HUES6 (cell line): Measurements from ENCODE around the gene IFRD2.
"Not testable (repeated sequence)": the region's sequence is repeated elsewhere in the genome, so short reads cannot be mapped to it uniquely, and the experiment has no call there.

Source experiments
- H3K27ac ChIP-seq: 2 replicates; pipeline ENCODE4 v1.7.0; 2013; ENCODE audit warnings: low read depth, mild to moderate bottlenecking, low read length, inconsistent platforms
- H3K27me3 ChIP-seq: 2 replicates; pipeline ENCODE4 v1.6.1; 2013; ENCODE audit warnings: low read length; ENCODE audit not compliant: control insufficient read depth, insufficient read depth
- H3K36me3 ChIP-seq: 2 replicates; pipeline ENCODE4 v1.6.1; 2013; ENCODE audit warnings: low read length; ENCODE audit not compliant: control insufficient read depth, insufficient read depth
- H3K4me1 ChIP-seq: 2 replicates; pipeline ENCODE4 v1.6.1; 2013; ENCODE audit warnings: low read length; ENCODE audit not compliant: control insufficient read depth, insufficient read depth
- H3K4me3 ChIP-seq: 2 replicates; pipeline ENCODE4 v1.5.1; 2013; ENCODE audit warnings: low read depth, low read length
- H3K9ac ChIP-seq: one replicate; pipeline ENCODE4 v1.6.1; 2013; ENCODE audit warnings: mild to moderate bottlenecking, low read length
- H3K9me3 ChIP-seq: 2 replicates; pipeline ENCODE4 v1.6.1; 2013; ENCODE audit warnings: low read depth, low read length; ENCODE audit not compliant: control insufficient read depth, insufficient read depth

Gene IFRD2

GRCh38 chr3:50262200-50262599 lies 30.0 kb downstream of the IFRD2 start:
- not testable (repeated sequence) for H3K27me3 ChIP-seq, H3K9me3 ChIP-seq, H3K4me3 ChIP-seq, H3K9ac ChIP-seq, H3K27ac ChIP-seq
- Histone ChIP-seq H3K36me3 (peaks cover 12% of the 10 kb centered on the region), H3K4me1 (peaks cover 56% of the 10 kb centered on the region)

- peaks cover 19% of the 10 kb centered on the region for H3K36me3 ChIP-seq
- H3K4me3 ChIP-seq, result no peak overlapping the region
- no peak overlapping the region; the same call in 1 of the 2 replicates for H3K27ac ChIP-seq
- H3K27me3 ChIP-seq, result no peaks in the 10 kb centered on the region
- H3K9me3 ChIP-seq, result no peaks in the 10 kb centered on the region
- no peak overlapping the region for H3K9ac ChIP-seq
- H3K4me1 ChIP-seq, result peaks cover 49% of the 10 kb centered on the region
These were observed 30.7 kb downstream of the IFRD2 start for GRCh38 chr3:50261505-50261904.

GRCh38 chr3:50260942-50261441 lies 31.2 kb downstream of the IFRD2 start:
- peak overlapping the region; percentile 93; the same call in 1 of the 2 replicates for H3K27ac ChIP-seq
- peaks cover 24% of the 10 kb centered on the region for H3K36me3 ChIP-seq
- H3K27me3 ChIP-seq, result no peaks in the 10 kb centered on the region
- peaks cover 44% of the 10 kb centered on the region for H3K4me1 ChIP-seq
- H3K9me3 ChIP-seq, result no peaks in the 10 kb centered on the region
- peak overlapping the region; percentile 81 for H3K9ac ChIP-seq
- H3K4me3 ChIP-seq, result peak overlapping the region; percentile 51

- Histone ChIP-seq H3K4me1 (peaks cover 36% of the 10 kb centered on the region), H3K4me3 (peak overlapping the region; percentile 51), H3K27ac (peak overlapping the region; percentile 93), H3K27me3 (no peaks in the 10 kb centered on the region), H3K9ac (peak overlapping the region; percentile 81), H3K36me3 (peaks cover 27% of the 10 kb centered on the region), H3K9me3 (no peaks in the 10 kb centered on the region)
These were observed 31.9 kb downstream of the IFRD2 start for GRCh38 chr3:50260027-50260941.

- H3K27me3 ChIP-seq, result no peaks in the 10 kb centered on the region
- no peaks in the 10 kb centered on the region for H3K9me3 ChIP-seq
- H3K4me1 ChIP-seq, result peaks cover 34% of the 10 kb centered on the region
- peak overlapping the region; percentile 49 for H3K9ac ChIP-seq
- peak overlapping the region; percentile 41; the same call in 1 of the 2 replicates for H3K4me3 ChIP-seq
- H3K36me3 ChIP-seq, result peaks cover 35% of the 10 kb centered on the region
- peak overlapping the region; percentile 3; the same call in 1 of the 2 replicates for H3K27ac ChIP-seq
These were observed 32.7 kb downstream of the IFRD2 start for GRCh38 chr3:50259432-50260026.

- Histone ChIP-seq H3K36me3 (peaks cover 40% of the 10 kb centered on the region), H3K9ac (no peak overlapping the region), H3K27ac (no peak overlapping the region), H3K4me3 (no peak overlapping the region), H3K4me1 (peaks cover 29% of the 10 kb centered on the region), H3K27me3 (no peaks in the 10 kb centered on the region), H3K9me3 (no peaks in the 10 kb centered on the region)
These were observed 33.2 kb downstream of the IFRD2 start for GRCh38 chr3:50258979-50259378.

- Histone ChIP-seq H3K9ac (no peak overlapping the region), H3K36me3 (peaks cover 47% of the 10 kb centered on the region), H3K9me3 (no peaks in the 10 kb centered on the region), H3K27me3 (no peaks in the 10 kb centered on the region), H3K4me1 (peaks cover 23% of the 10 kb centered on the region), H3K4me3 (no peak overlapping the region), H3K27ac (no peak overlapping the region)
These were observed 34.1 kb downstream of the IFRD2 start for GRCh38 chr3:50258029-50258680.

- no peaks in the 10 kb centered on the region for H3K9me3 ChIP-seq
- no peaks in the 10 kb centered on the region for H3K27me3 ChIP-seq
- H3K9ac ChIP-seq, result no peak overlapping the region
- H3K4me1 ChIP-seq, result peaks cover 23% of the 10 kb centered on the region
- H3K4me3 ChIP-seq, result no peak overlapping the region
- peaks cover 56% of the 10 kb centered on the region for H3K36me3 ChIP-seq
- no peak overlapping the region for H3K27ac ChIP-seq
These were observed 35.0 kb downstream of the IFRD2 start for GRCh38 chr3:50256978-50257890.

- Histone ChIP-seq H3K27ac (no peak overlapping the region), H3K4me3 (no peak overlapping the region), H3K36me3 (peaks cover 72% of the 10 kb centered on the region), H3K4me1 (peaks cover 12% of the 10 kb centered on the region), H3K9me3 (no peaks in the 10 kb centered on the region), H3K27me3 (no peaks in the 10 kb centered on the region), H3K9ac (no peak overlapping the region)
These were observed 37.0 kb downstream of the IFRD2 start for GRCh38 chr3:50255251-50255615.

- H3K9ac ChIP-seq, result no peak overlapping the region
- H3K9me3 ChIP-seq, result no peaks in the 10 kb centered on the region
- no peak overlapping the region for H3K4me3 ChIP-seq
- H3K4me1 ChIP-seq, result peaks cover 10% of the 10 kb centered on the region
- no peaks in the 10 kb centered on the region for H3K27me3 ChIP-seq
- H3K36me3 ChIP-seq, result peaks cover 77% of the 10 kb centered on the region
- no peak overlapping the region for H3K27ac ChIP-seq
These were observed 37.5 kb downstream of the IFRD2 start for GRCh38 chr3:50254577-50255250.
